Neural crest cell (in vitro differentiated cells): ENCODE results near the gene LPAR6. TPM values are rescaled to one million over a fixed set of nuclear protein-coding genes. Genes with fewer than 3 reads are reported as not detected.

Source experiments
- total RNA-seq: library from RNA; stranded (reverse); gene quantifications from 2 replicates; pipeline ENCODE4 v1.2.1, GENCODE V29; 2021

Gene LPAR6
- total RNA-seq, 1 donor from 2014 or later, result 22.3 TPM

Other genes starting within 250 kb of the LPAR6 start
- 126 and 127 TPM in 2 replicates for gene ITM2B, start 179.9 kb downstream of the LPAR6 start, total RNA-seq
- gene RB1, start 109.4 kb downstream of the LPAR6 start, total RNA-seq, result 45.9 and 48.0 TPM in 2 replicates
- gene RCBTB2, start 120.0 kb upstream of the LPAR6 start, total RNA-seq, result 25.2 and 26.3 TPM in 2 replicates
- gene CYSLTR2, start 240.8 kb upstream of the LPAR6 start, total RNA-seq, result not detected in 2 replicates